ENCODE results near the gene DLG1.
A peak's percentile ranks its signal among the peaks of the same experiment; 100 is the strongest.

DLG1 gene

GRCh38 chr3:197298341-197298944 lies at the start of gene DLG1:
TSS of gene DLG1 (minus strand) at chr3:197298612. CDS start at chr3:197297204, 1,408 bp downstream.
- peak; percentile 82 for DNase-seq (ENCODE audit: low spot score)

- DNase-seq (ENCODE audit: low spot score) = no peak
Observed at GRCh38 chr3:197348014-197348413, 49.6 kb upstream of the DLG1 start.

DNA sequence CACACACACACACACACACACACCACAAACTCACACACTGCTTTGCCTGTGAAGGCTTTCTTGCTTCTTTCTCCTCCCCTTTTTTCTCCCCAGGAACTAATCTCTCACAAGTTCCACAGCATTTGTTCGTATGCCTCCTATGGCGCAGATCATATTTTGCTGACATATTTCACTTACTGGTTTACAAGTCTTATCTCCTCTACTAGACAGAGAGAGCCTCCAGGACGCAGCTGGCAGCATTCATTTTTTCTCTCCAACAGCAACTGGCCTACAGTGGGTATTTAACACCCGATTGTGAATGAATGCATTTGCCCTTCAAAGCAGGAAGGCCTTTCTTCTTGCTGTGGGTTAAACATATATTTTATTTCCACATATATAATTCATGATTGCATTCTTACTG lies 47.0 kb upstream of the DLG1 start:
- DNase-seq (ENCODE audit: low spot score) = no peak

- DNase-seq (ENCODE audit: low spot score) = no peak
Observed at GRCh38 chr3:197344582-197345318, 46.3 kb upstream of the DLG1 start.

DNA sequence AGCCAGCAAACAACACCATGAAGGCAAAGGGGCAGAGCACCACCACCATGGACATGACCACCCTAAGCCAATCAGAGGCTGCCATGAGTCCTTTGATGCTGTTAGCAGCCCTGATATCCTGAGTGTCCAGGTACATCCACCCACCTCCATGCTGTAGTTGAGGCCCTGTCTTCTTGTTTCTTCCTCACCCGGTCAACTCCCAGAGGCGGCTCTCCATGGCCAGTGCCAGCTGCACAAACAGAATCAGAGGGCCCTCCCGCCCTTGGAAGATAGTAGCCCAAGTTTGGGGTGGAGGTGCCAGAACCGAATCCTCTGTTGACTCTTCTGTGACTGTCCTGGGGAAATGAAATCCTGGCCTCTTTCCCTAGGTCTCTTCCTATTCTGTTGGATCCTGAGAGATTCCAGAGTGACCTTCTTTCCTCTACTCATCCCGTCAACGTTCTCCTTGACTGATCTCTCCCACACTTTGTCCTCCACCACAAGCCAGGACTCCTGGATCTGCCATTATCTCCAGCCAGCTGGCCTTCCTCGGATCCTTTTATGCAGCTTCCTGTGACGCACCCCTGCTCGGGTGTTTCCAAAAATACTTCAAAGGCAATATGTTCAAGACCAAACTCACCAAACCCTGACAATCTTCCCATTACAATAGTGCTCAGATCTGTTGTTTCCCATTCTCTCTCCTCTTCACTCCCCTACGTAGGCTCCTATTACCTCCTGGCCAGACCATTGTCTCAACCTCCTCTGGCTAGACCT lies 45.4 kb upstream of the DLG1 start:
- DNase-seq (ENCODE audit: low spot score) = no peak

GRCh38 chr3:197343111-197343510 lies 44.7 kb upstream of the DLG1 start:
- DNase-seq (ENCODE audit: low spot score) = no peak

- DNase-seq (ENCODE audit: low spot score) = no peak
Observed at GRCh38 chr3:197340521-197340871, 42.1 kb upstream of the DLG1 start.

GRCh38 chr3:197339841-197340520 lies 41.6 kb upstream of the DLG1 start:
- no peak for DNase-seq (ENCODE audit: low spot score)

DNA sequence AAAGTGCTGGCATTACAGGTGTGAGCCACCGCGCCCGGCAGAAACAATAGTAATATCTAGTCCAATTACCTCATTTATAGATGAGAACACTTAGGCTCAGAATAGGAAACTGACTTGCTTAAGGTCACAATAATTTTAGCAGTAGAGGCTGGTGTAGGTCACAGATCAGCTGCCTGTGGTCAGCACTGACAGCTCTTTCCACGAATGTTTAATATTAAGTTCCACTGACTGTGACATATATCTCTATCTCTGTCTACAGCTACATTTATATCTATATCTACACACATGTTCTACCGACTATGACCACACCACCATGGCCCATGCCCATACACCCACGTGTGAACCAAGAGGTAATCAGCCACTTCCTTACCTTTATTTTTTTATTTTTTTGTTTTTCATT lies 40.2 kb upstream of the DLG1 start:
- no peak for DNase-seq (ENCODE audit: low spot score)

- no peak for DNase-seq (ENCODE audit: low spot score)
Observed at GRCh38 chr3:197337656-197338055, 39.2 kb upstream of the DLG1 start.

GRCh38 chr3:197337214-197337613 lies 38.8 kb upstream of the DLG1 start:
- no peak for DNase-seq (ENCODE audit: low spot score)

- no peak for DNase-seq (ENCODE audit: low spot score)
Observed at GRCh38 chr3:197336348-197336747, 37.9 kb upstream of the DLG1 start.

- DNase-seq (ENCODE audit: low spot score) = no peak
Observed at GRCh38 chr3:197335428-197336132, 37.2 kb upstream of the DLG1 start.

DNA sequence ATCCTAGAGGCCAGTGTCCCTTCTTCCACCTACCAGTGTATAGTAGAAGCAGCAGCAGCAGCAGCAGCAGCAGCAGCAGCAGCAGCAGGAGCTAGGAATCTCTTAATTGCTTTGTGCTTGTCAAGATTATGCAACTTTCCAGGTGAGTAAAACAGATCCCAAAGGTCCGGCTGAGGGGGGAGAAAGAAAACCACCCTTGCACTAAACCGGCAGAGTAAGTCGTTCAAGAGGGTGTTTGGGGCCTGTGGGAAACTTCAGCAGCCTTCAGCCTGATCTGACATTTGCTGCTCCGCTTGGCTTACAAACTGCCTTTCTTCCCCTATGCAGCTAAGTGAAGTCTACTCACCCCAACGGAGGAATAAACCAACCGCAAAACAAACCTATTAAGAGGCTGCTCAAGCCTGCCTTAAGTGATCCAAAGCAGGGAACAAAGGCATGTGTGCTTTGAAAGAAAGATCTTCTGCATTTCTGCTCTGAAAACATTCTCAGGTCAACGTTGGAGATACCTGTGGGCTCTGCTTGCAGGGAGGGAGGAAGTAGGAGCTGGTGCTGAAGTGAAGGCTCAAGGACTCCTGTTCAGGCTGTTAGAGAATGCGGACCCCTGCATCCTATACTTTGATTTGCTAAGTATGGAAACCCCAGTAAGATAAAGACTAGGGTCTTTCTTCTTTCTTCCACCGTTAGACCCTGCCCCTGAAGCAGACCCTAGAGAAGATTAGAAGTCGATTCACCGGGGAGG lies 35.7 kb upstream of the DLG1 start:
- DNase-seq (ENCODE audit: low spot score) = no peak

GRCh38 chr3:197331131-197331530 lies 32.7 kb upstream of the DLG1 start:
- DNase-seq (ENCODE audit: low spot score) = no peak

DNA sequence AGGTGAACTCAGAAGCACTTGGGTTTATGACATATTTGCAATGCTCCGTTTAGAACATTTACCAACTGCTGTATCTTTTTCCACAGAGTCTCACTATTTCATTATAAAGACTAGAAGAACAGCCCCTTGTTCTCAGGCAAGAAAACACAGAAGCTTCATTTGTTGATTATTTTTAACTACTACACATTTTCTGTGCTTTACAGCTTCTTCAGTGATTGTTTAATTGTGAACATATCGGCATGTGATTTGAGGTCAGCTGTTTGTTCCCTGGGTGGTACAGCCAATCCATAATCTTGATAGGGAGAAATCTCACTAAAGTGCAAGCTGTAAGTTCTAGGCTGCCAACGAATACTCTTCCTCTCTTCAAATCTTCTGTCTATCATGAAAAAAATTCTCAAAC lies 31.0 kb upstream of the DLG1 start:
- no peak for DNase-seq (ENCODE audit: low spot score)

DNA sequence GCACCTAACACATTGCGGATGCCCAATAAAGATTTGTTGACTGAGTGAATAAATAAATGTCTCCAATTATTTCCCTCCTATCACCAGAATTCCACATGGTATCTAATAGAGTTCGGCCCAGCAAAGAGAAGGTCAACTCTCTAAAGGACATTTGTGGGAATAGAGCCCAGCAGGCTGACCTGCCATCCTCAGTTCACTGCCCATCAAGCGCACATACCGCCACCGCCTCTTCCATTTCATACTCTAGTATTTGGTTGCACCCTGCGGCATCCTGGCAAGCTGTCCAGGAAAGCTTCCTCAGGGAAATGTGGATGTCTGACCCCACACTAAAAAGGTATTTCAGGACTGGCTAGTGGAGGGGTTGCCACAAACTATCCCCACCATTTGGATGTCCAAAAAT lies 29.8 kb upstream of the DLG1 start:
- no peak for DNase-seq (ENCODE audit: low spot score)

DNA sequence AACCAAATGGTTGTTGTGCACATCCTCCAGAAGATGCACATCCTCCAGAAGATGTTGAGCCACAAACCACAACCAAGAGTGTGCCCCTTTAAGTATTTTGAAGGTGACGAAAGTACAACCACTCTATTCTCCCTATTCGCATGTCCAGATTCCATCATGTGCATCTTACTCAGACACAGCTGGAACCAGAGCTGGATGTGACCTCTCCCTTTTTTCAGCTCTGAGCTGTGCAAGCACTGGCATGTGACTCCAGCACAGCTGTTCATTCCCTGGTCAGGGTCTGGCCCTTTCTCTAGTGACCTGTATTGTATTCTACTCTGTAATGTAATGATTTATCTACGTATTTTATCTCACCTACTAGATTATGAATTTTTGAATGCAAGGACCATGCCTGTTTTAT lies 29.3 kb upstream of the DLG1 start:
- DNase-seq (ENCODE audit: low spot score) = no peak

GRCh38 chr3:197325773-197326172 lies 27.4 kb upstream of the DLG1 start:
- DNase-seq (ENCODE audit: low spot score) = no peak

GRCh38 chr3:197322149-197322548 lies 23.7 kb upstream of the DLG1 start:
- no peak for DNase-seq (ENCODE audit: low spot score)

DNA sequence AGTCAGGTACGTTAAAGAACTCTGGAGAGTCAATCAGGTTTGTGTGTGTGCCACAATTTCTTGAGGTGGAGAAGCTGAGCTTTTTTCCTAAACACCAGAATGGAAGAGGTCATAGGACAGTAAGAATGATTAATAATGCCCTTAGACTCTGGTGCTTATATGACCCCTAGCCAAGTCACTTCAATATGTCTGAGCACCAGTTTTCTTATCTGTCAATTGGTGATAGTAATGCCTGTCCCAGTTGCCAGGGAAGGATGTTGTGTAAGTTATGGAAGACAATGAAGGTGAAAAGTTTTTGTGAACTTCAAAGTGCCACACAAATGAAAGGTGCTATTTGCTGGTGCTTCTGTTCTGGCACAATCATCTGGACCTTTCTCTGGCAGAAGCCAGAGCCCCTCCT lies 22.2 kb upstream of the DLG1 start:
- no peak for DNase-seq (ENCODE audit: low spot score)

All from CD4-positive, alpha-beta T cell treated with Interleukin-6 at 100 ng/mL for 8 hours (primary cell).